GM04503 (cell line): ENCODE data around the gene TJP3.
"Not testable (repeated sequence)": the region's sequence is repeated elsewhere in the genome, so short reads cannot be mapped to it uniquely, and the experiment has no call there.

Source experiments
- DNase-seq: peaks from one replicate; pipeline ENCODE4 v3.0.0-alpha.2; 2012; ENCODE audit warnings: low read depth

Gene TJP3, protein sequence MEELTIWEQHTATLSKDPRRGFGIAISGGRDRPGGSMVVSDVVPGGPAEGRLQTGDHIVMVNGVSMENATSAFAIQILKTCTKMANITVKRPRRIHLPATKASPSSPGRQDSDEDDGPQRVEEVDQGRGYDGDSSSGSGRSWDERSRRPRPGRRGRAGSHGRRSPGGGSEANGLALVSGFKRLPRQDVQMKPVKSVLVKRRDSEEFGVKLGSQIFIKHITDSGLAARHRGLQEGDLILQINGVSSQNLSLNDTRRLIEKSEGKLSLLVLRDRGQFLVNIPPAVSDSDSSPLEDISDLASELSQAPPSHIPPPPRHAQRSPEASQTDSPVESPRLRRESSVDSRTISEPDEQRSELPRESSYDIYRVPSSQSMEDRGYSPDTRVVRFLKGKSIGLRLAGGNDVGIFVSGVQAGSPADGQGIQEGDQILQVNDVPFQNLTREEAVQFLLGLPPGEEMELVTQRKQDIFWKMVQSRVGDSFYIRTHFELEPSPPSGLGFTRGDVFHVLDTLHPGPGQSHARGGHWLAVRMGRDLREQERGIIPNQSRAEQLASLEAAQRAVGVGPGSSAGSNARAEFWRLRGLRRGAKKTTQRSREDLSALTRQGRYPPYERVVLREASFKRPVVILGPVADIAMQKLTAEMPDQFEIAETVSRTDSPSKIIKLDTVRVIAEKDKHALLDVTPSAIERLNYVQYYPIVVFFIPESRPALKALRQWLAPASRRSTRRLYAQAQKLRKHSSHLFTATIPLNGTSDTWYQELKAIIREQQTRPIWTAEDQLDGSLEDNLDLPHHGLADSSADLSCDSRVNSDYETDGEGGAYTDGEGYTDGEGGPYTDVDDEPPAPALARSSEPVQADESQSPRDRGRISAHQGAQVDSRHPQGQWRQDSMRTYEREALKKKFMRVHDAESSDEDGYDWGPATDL

GRCh38 chr19:3708207-3708931 is at the start of gene TJP3:
TJP3 (plus strand) TSS chr19:3708384; CDS start chr19:3728433, 20,049 bp downstream.
- no peak for DNase-seq

DNA sequence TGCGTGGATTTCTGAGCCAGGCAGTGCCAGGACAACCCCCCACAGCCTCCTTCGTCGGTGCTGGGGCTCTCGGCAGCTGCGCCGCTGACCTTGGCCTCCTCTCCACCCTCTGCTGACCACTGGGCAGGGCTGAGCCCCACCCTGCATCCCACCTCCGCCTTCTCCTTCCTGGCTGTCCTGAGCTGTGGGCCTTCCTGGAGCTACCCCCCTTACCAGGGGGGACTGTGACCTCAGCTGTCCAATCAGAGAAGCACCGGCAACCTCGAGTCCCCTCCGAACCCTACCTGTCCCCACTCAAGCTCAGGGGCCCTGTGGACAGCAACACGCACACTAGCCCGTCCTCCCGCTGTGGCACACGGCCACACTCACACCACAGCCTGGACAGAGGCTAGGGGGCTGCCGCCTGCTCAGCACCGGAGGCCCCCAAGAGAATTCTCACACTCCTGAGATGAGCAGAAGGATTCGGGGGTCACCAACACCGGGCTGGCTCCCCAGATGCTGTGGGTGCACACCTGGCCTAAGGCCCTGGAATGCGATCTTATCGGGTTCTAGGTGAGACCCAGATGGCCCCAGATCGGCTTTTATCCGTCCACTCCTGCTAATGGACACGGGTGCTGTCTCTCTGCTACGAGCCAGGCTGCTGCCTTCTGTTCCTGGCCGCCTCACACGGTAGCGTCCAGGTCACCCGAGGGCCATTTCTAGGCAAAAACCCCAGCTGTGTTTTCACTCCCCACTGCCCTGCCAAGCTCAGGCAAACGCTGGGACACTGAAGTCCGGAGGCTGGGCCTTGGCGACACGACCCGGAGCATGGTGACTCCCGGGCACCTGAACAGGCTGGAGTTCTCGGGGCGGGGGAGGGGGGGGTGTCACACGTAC is 49.1 kb upstream of the TJP3 start:
- DNase-seq, result no peak

DNA sequence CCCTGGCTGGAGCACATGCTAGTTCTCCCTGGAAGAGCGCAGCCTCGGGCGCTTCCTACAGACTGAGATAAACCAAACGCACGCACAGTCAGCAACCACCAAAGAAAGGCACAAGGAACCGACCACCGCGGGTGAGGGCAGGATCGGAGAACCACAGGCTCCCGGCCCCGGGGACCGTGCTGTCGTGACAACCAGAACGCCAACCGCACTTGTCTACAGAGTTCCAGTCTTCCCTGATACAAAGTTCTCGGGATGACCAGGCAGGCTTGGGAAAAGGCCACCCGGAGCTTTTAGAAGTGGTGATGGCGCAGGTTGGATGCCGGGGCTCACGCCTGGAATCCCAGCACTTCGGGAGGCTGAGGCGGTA is 48.5 kb upstream of the TJP3 start:
- no peak for DNase-seq

GRCh38 chr19:3660493-3661219 is 47.5 kb upstream of the TJP3 start:
- DNase-seq, result no peak

GRCh38 chr19:3661284-3662238 is 46.6 kb upstream of the TJP3 start:
- DNase-seq, result no peak

GRCh38 chr19:3663838-3664237 is 44.3 kb upstream of the TJP3 start:
- no peak for DNase-seq

- DNase-seq, result no peak
Measured at GRCh38 chr19:3664879-3665642, 43.1 kb upstream of the TJP3 start.

GRCh38 chr19:3665681-3666544 is 42.3 kb upstream of the TJP3 start:
- DNase-seq, result no peak

- not testable (repeated sequence) for DNase-seq
Measured at GRCh38 chr19:3666545-3666856, 41.7 kb upstream of the TJP3 start.

- no peak for DNase-seq
Measured at GRCh38 chr19:3667037-3667638, 41.0 kb upstream of the TJP3 start.

GRCh38 chr19:3667766-3668165 is 40.4 kb upstream of the TJP3 start:
- no peak for DNase-seq

GRCh38 chr19:3668331-3669081 is 39.7 kb upstream of the TJP3 start:
- no peak for DNase-seq

- DNase-seq, result no peak
Measured at GRCh38 chr19:3669082-3669946, 38.9 kb upstream of the TJP3 start.

- DNase-seq, result peak; percentile 66
Measured at GRCh38 chr19:3669947-3670795, 38.0 kb upstream of the TJP3 start.
